IMR-90 (cell line): ENCODE measurements around the gene MIA2. TPM values are rescaled to one million over a fixed set of nuclear protein-coding genes. Genes with fewer than 3 reads are reported as not detected.

Experiments used
- ATAC-seq: fragments of 200-7000 bp; cut with Tn5 transposase; 2 replicates; pipeline ENCODE4 v1.9.1; 2020; ENCODE audit warnings: low read depth, mild to moderate bottlenecking, moderate library complexity
- BruUV-seq: library from RNA; stranded (reverse); fragments of 400-500 nt; replicated peaks from 2 replicates; lab custom pipeline; 2021; lab: Mats Ljungman, UMichigan
- CTCF ChIA-PET: fragments of 300-600 bp; formaldehyde crosslinking; extraction: SDS; loops from one replicate; lab custom pipeline; 2021; ENCODE audit warnings: antibody characterized with exemption; lab: Yijun Ruan, JAX
- POLR2A ChIA-PET: fragments of 300-600 bp; sonication (Branson Sonifier 250); formaldehyde crosslinking; loops from one replicate; lab custom pipeline; 2022; ENCODE audit warnings: antibody characterized with exemption; ENCODE audit not compliant: unreplicated experiment; lab: Charles Lee
- DNase-seq: peaks from one replicate; pipeline ENCODE4 v3.0.0; 2013
- H2AFZ ChIP-seq: replicated peaks from 2 replicates; pipeline ENCODE3; 2013; ENCODE audit warnings: low read length, mild to moderate bottlenecking; ENCODE audit not compliant: poor library complexity
- H2AK5ac ChIP-seq: 2 replicates; pipeline ENCODE4 v1.6.1; 2013; ENCODE audit warnings: low read depth, low read length, inconsistent platforms
- H2AK9ac ChIP-seq: replicated peaks from 2 replicates; pipeline ENCODE3; 2013; ENCODE audit warnings: mild to moderate bottlenecking, low read depth, low read length, moderate library complexity; ENCODE audit not compliant: poor library complexity
- H2BK120ac ChIP-seq: 2 replicates; pipeline ENCODE4 v1.6.1; 2013; ENCODE audit warnings: low read depth, low read length, inconsistent platforms
- H2BK15ac ChIP-seq: 3 replicates; pipeline ENCODE4 v1.6.1; 2013; ENCODE audit warnings: low read depth, low read length, inconsistent platforms
- H2BK20ac ChIP-seq: 2 replicates; pipeline ENCODE4 v1.6.1; 2013; ENCODE audit warnings: low read depth, mild to moderate bottlenecking, inconsistent platforms, low read length, moderate library complexity
- H2BK5ac ChIP-seq: 2 replicates; pipeline ENCODE4 v1.6.1; 2013; ENCODE audit warnings: mild to moderate bottlenecking, low read depth, low read length, inconsistent platforms; ENCODE audit not compliant: poor library complexity, severe bottlenecking
- H3K14ac ChIP-seq: replicated peaks from 2 replicates; pipeline ENCODE4 v1.6.1; 2013; ENCODE audit warnings: low read depth, low read length, inconsistent platforms
- H3K18ac ChIP-seq: 2 replicates; pipeline ENCODE4 v1.6.1; 2013; ENCODE audit warnings: low read depth, low read length, control low read depth
- H3K23ac ChIP-seq: 2 replicates; pipeline ENCODE4 v1.6.1; 2013; ENCODE audit warnings: low read depth, low read length, inconsistent platforms
- H3K27ac ChIP-seq: 2 replicates; pipeline ENCODE4 v1.5.1; 2013; ENCODE audit warnings: mild to moderate bottlenecking, control low read depth, low read length; ENCODE audit not compliant: insufficient read depth
- H3K27me3 ChIP-seq: 2 replicates; pipeline ENCODE4 v1.6.1; 2013; ENCODE audit warnings: low read length; ENCODE audit not compliant: control insufficient read depth, insufficient read depth
- H3K36me3 ChIP-seq: 2 replicates; pipeline ENCODE4 v1.6.1; 2013; ENCODE audit warnings: low read length, mixed read lengths; ENCODE audit not compliant: control insufficient read depth, insufficient read depth
- H3K4ac ChIP-seq: 2 replicates; pipeline ENCODE4 v1.6.1; 2013; ENCODE audit warnings: low read depth, low read length, inconsistent platforms
- H3K4me1 ChIP-seq: 2 replicates; pipeline ENCODE4 v1.6.1; 2013; ENCODE audit warnings: low read length, mixed read lengths; ENCODE audit not compliant: control insufficient read depth, insufficient read depth
- H3K4me2 ChIP-seq: 2 replicates; pipeline ENCODE4 v1.6.1; 2013; ENCODE audit warnings: low read depth, mild to moderate bottlenecking, control low read depth, low read length, moderate library complexity
- H3K4me3 ChIP-seq: 2 replicates; pipeline ENCODE4 v1.5.1; 2013; ENCODE audit warnings: low read depth, mild to moderate bottlenecking, control low read depth, low read length, moderate library complexity; ENCODE audit not compliant: insufficient read depth
- H3K56ac ChIP-seq: 2 replicates; pipeline ENCODE4 v1.6.1; 2013; ENCODE audit warnings: low read length, inconsistent platforms; ENCODE audit not compliant: insufficient read depth; ENCODE audit errors: extremely low read depth
- H3K79me1 ChIP-seq, 2 experiments: 2 replicates each; pipeline ENCODE4 v1.6.1; 2013; ENCODE audit warnings: low read length in 2 of 2, inconsistent platforms in 1 of 2, low read depth in 1 of 2
- H3K9ac ChIP-seq: 2 replicates; pipeline ENCODE4 v1.6.1; 2013; ENCODE audit warnings: low read depth, low read length, control low read depth
- H3K9me1 ChIP-seq: 2 replicates; pipeline ENCODE4 v1.6.1; 2013; ENCODE audit warnings: low read length, inconsistent platforms; ENCODE audit not compliant: insufficient read depth
- H3K9me3 ChIP-seq: 2 replicates; pipeline ENCODE4 v1.6.1; 2013; ENCODE audit warnings: low read length; ENCODE audit not compliant: control insufficient read depth, insufficient read depth
- H4K20me1 ChIP-seq: 2 replicates; pipeline ENCODE4 v1.6.1; 2013; ENCODE audit warnings: low read length, inconsistent platforms; ENCODE audit not compliant: insufficient read depth
- H4K5ac ChIP-seq: 2 replicates; pipeline ENCODE4 v1.6.1; 2013; ENCODE audit warnings: mild to moderate bottlenecking, low read depth, low read length, control low read depth
- H4K8ac ChIP-seq, 2 experiments: 2 replicates each; pipeline ENCODE4 v1.6.1; 2013; ENCODE audit warnings: low read depth in 2 of 2, low read length in 2 of 2, control low read depth in 1 of 2, inconsistent platforms in 1 of 2
- H4K91ac ChIP-seq: 2 replicates; pipeline ENCODE4 v1.6.1; 2013; ENCODE audit warnings: low read depth, low read length, inconsistent platforms; ENCODE audit not compliant: insufficient read depth
- CEBPB ChIP-seq: IDR thresholded peaks from 2 replicates; pipeline ENCODE4 v1.6.1; 2012; ENCODE audit warnings: low read depth, low read length, improper control_type of control experiment
- FOS ChIP-seq: fragments of 150-350 bp; IDR thresholded peaks from 2 replicates; pipeline ENCODE4 v1.6.1; 2016; ENCODE audit warnings: low read depth, low read length
- MXI1 ChIP-seq: IDR thresholded peaks from 2 replicates; pipeline ENCODE4 v1.6.1; 2012; ENCODE audit warnings: low read depth, mild to moderate bottlenecking, low read length, moderate library complexity, borderline replicate concordance
- WGBS, 2 experiments: methylation state at CpG; one replicate each; pipeline versions ENCODE4 v1.1.5 to v1.1.7; 2013; ENCODE audit warnings: missing lambda C conversion rate in 2 of 2; ENCODE audit not compliant: insufficient read length in 1 of 2; ENCODE audit errors: extremely low coverage in 2 of 2; 5-methylcytosine and 5-hydroxymethylcytosine counted together
- dilution Hi-C: fragments of 300-500 bp; cut with HindIII; formaldehyde crosslinking; loops from one replicate; pipeline ENCODE4 v1.14.3; 2018; ENCODE audit warnings: low sequenced_read_pairs; ENCODE audit not compliant: unreplicated experiment
- in situ Hi-C: fragments of 300-500 bp; cut with MboI; formaldehyde crosslinking; loops from 3 replicates; pipeline ENCODE4 v1.14.3; 2019; ENCODE audit warnings: low sequenced_read_pairs, inconsistent platforms, mixed read lengths
- intact Hi-C: fragments of 100-400 bp; cut with micrococcal nuclease; formaldehyde crosslinking; loops from 2 replicates; pipeline ENCODE4 v1.10.0; 2022
- polyA plus RNA-seq, 3 experiments: library from polyadenylated mRNA; depleted of rRNA; stranded (reverse); fragments of >200 nt; gene quantifications; 2 replicates each; pipeline ENCODE4 v1.2.3, GENCODE V29; 2012; ENCODE audit warnings: low replicate concordance in 1 of 3
- total RNA-seq: library from RNA; depleted of rRNA; stranded (reverse); fragments of >200 nt; gene quantifications from 2 replicates; pipeline ENCODE4 v1.2.3, GENCODE V29; 2012; rRNA removed

MIA2 gene
- total and polyA plus RNA-seq, 2 of the 4 experiments (the other 2 are of a cell fraction): 3.9 to 6.8 TPM

- Histone ChIP-seq H2AFZ (no peak overlapping the region), H2BK15ac (no peak overlapping the region), H4K5ac (no peak overlapping the region), H3K9me3 (no peaks in the 10 kb centered on the region), H2AK9ac (no peak overlapping the region), H3K4me1 (no peaks in the 10 kb centered on the region), H3K4me3 (no peak overlapping the region), H3K4me2 (no peak overlapping the region), H2BK120ac (no peak overlapping the region), H3K14ac (no peak overlapping the region), H3K27me3 (no peaks in the 10 kb centered on the region), H4K91ac (no peak overlapping the region), H3K23ac (no peak overlapping the region; the same call in 1 of the 2 replicates), H3K56ac (no peak overlapping the region), H3K18ac (no peak overlapping the region), H3K79me1 (peaks cover 10 to 11% of the 10 kb centered on the region in 2 experiments), H3K4ac (no peak overlapping the region), H3K9me1 (no peaks in the 10 kb centered on the region), H2AK5ac (no peak overlapping the region), H4K8ac (no peak overlapping the region), H3K27ac (no peak overlapping the region), H2BK5ac (no peak overlapping the region), H3K36me3 (no peaks in the 10 kb centered on the region), H4K20me1 (peaks cover 14% of the 10 kb centered on the region; the same call in 1 of the 2 replicates), H3K9ac (no peak overlapping the region), H2BK20ac (no peak overlapping the region)
- no CpG with 5 or more reads among the region's 6 CpGs for WGBS, 2 experiments
- intact Hi-C loops: no loop called here
- dilution Hi-C loops: no loop called here
- in situ Hi-C loops: no loop called here
- no peak for TF ChIP-seq FOS
- no peak for TF ChIP-seq MXI1
- peak; percentile 55 for TF ChIP-seq CEBPB
- BruUV-seq: no TSS peak
- ChIA-PET POLR2A (no interaction called here), CTCF (no interaction called here)
- no peak for DNase-seq
- ATAC-seq: no peak
Observed at GRCh38 chr14:39435241-39435640, 201.5 kb downstream of the MIA2 start.

Other genes with a start within 250 kb of the MIA2 start
- gene SEC23A, start 130.7 kb upstream of the MIA2 start, total RNA-seq: 417 and 609 TPM in 2 replicates
- gene SEC23A, start 130.7 kb upstream of the MIA2 start, polyA plus RNA-seq (2012; rRNA removed): 131 and 141 TPM in 2 replicates
- gene GEMIN2, start 119.6 kb upstream of the MIA2 start, total RNA-seq: 10.6 and 12.8 TPM in 2 replicates
- 11.2 and 11.9 TPM in 2 replicates for gene GEMIN2, start 119.6 kb upstream of the MIA2 start, polyA plus RNA-seq (2012; rRNA removed)
- gene TRAPPC6B, start 63.6 kb upstream of the MIA2 start, total RNA-seq: 17.0 and 32.8 TPM in 2 replicates
- 7.2 and 12.3 TPM in 2 replicates for gene TRAPPC6B, start 63.6 kb upstream of the MIA2 start, polyA plus RNA-seq (2012; rRNA removed)
- 14.9 and 23.6 TPM in 2 replicates for gene PNN, start 58.7 kb upstream of the MIA2 start, total RNA-seq
- gene PNN, start 58.7 kb upstream of the MIA2 start, polyA plus RNA-seq (2012; rRNA removed): 20.6 and 28.8 TPM in 2 replicates
- 10.0 and 16.1 TPM in 2 replicates for gene FBXO33, start 198.5 kb downstream of the MIA2 start, total RNA-seq
- 6.1 and 7.6 TPM in 2 replicates for gene FBXO33, start 198.5 kb downstream of the MIA2 start, polyA plus RNA-seq (2012; rRNA removed)